CD4-positive, alpha-beta memory T cell (primary cell): ENCODE results near the gene HAUS7. TPM values are rescaled to one million over a fixed set of nuclear protein-coding genes. Genes with fewer than 3 reads are reported as not detected.

Source experiments
- CTCF ChIA-PET: fragments of 350-600 bp; sonication (Branson Sonifier 250); formaldehyde crosslinking; loops from one replicate; lab custom pipeline; 2021; ENCODE audit warnings: inconsistent platforms; ENCODE audit not compliant: partially characterized antibody; lab: Charles Lee
- POLR2A ChIA-PET: fragments of 350-600 bp; sonication (Branson Sonifier 250); formaldehyde crosslinking; loops from one replicate; lab custom pipeline; 2021; ENCODE audit not compliant: partially characterized antibody; lab: Charles Lee
- DNase-seq, 5 donors: peaks; one replicate each; pipeline versions ENCODE4 v3.0.0 to v3.0.0-alpha.2; 2020 to 2022; ENCODE audit warnings: mixed read lengths in 1 of 5
- H3K27ac ChIP-seq: one replicate; pipeline ENCODE4 v1.7.0; 2013; ENCODE audit warnings: low read depth, low read length
- H3K27me3 ChIP-seq: 2 replicates; pipeline ENCODE4 v1.7.0; 2013; ENCODE audit warnings: mild to moderate bottlenecking, low read length, moderate library complexity; ENCODE audit not compliant: insufficient read depth
- H3K36me3 ChIP-seq: 2 replicates; pipeline ENCODE4 v1.7.0; 2013; ENCODE audit warnings: mild to moderate bottlenecking, low read length, moderate library complexity; ENCODE audit not compliant: insufficient read depth
- H3K4me1 ChIP-seq: 2 replicates; pipeline ENCODE4 v1.7.0; 2013; ENCODE audit warnings: mild to moderate bottlenecking, low read length, moderate library complexity; ENCODE audit not compliant: insufficient read depth
- H3K4me3 ChIP-seq, 2 donors: one replicate each; pipeline ENCODE4 v1.7.0; 2013; ENCODE audit warnings: low read length in 2 of 2, mild to moderate bottlenecking in 1 of 2
- H3K9me3 ChIP-seq, 2 donors: one replicate each; pipeline ENCODE4 v1.7.0; 2013; ENCODE audit warnings: low read length in 2 of 2, control low read depth in 1 of 2; ENCODE audit not compliant: control insufficient read depth in 1 of 2
- H3K27ac Mint-ChIP-seq, 7 donors: one replicate each; pipeline ENCODE4 v1.8.0; 2020 to 2021; ENCODE audit warnings: mixed read lengths in 7 of 7, mild to moderate bottlenecking in 6 of 7, inconsistent platforms in 3 of 7, moderate library complexity in 3 of 7
- H3K27me3 Mint-ChIP-seq, 2 donors: one replicate each; pipeline ENCODE4 v1.8.0; 2020 to 2021; ENCODE audit warnings: mixed read lengths in 2 of 2
- H3K36me3 Mint-ChIP-seq, 2 donors: one replicate each; pipeline ENCODE4 v1.8.0; 2020 to 2021; ENCODE audit warnings: mixed read lengths in 2 of 2, inconsistent platforms in 1 of 2, mild to moderate bottlenecking in 1 of 2
- H3K4me1 Mint-ChIP-seq, 4 donors: one replicate each; pipeline ENCODE4 v1.8.0; 2020 to 2021; ENCODE audit warnings: mixed read lengths in 4 of 4, mild to moderate bottlenecking in 1 of 4
- H3K4me3 Mint-ChIP-seq, 8 donors: one replicate each; pipeline ENCODE4 v1.8.0; 2020 to 2021; ENCODE audit warnings: mixed read lengths in 8 of 8, mild to moderate bottlenecking in 7 of 8, moderate library complexity in 6 of 8, inconsistent platforms in 3 of 8
- H3K9me3 Mint-ChIP-seq, 8 donors: one replicate each; pipeline ENCODE4 v1.8.0; 2020 to 2021; ENCODE audit warnings: mixed read lengths in 8 of 8, mild to moderate bottlenecking in 5 of 8, inconsistent platforms in 3 of 8, moderate library complexity in 1 of 8
- intact Hi-C: fragments of 100-400 bp; cut with micrococcal nuclease; formaldehyde crosslinking; loops from one replicate; pipeline ENCODE4 v1.15.1; 2023
- polyA plus RNA-seq, 2 donors: library from polyadenylated mRNA; unstranded; fragments of 300-500 nt; fragmentation: Illumina TruSeq; gene quantifications; one replicate each; pipeline ENCODE4 v1.2.3, GENCODE V29; 2021
- total RNA-seq, 2 experiments: library from RNA; stranded (reverse); gene quantifications; one replicate each; pipeline ENCODE4 v1.2.3, GENCODE V29; 2021

Gene HAUS7
- total and polyA plus RNA-seq, 4 experiments from 2014 or later: 29.7 to 33.8 (median 31.8) TPM

DNA sequence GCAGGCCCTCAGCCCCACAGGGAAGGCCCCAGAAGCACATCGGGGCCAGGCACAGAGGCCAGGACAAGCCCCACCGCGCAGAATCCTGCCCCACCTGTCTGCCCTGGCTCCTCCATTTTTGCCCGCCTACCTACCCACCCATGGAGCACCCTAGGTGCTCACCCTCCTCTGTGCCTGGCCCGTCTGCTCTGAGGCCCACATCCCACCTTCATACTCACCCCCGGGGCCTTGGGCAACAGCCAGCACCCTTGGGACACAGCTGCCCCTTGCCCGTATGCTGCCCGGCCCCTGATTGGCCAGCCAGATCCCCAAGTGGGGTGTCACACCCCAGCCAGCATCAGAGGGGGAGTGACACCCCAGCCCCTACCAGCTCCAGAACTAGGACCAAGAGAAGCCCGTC lies 13.7 kb downstream of the HAUS7 start:
- H3K36me3 Mint-ChIP-seq: peaks cover 10 to 28% of the 10 kb centered on the region in 2 donors
- no peak for DNase-seq
- H3K27me3 Mint-ChIP-seq: no peaks in the 10 kb centered on the region
- peaks cover 0 to 1% (median 0%) of the 10 kb centered on the region in 4 donors for H3K4me1 Mint-ChIP-seq
- H3K4me3 ChIP-seq: no peak overlapping the region
- H3K9me3 ChIP-seq: no peaks in the 10 kb centered on the region
- H3K27me3 ChIP-seq: no peaks in the 10 kb centered on the region
- H3K4me1 ChIP-seq: no peaks in the 10 kb centered on the region
- no peak overlapping the region for H3K27ac ChIP-seq
- ChIA-PET CTCF (no interaction called here), POLR2A (no interaction called here)
- intact Hi-C loops: no loop called here
- H3K36me3 ChIP-seq: peaks cover 6% of the 10 kb centered on the region
- no peak overlapping the region for H3K4me3 Mint-ChIP-seq
- H3K9me3 Mint-ChIP-seq: no peaks in the 10 kb centered on the region
- H3K27ac Mint-ChIP-seq: no peak overlapping the region

- H3K4me1 ChIP-seq: no peaks in the 10 kb centered on the region
- intact Hi-C loops: no loop called here
- H3K27ac ChIP-seq: no peak overlapping the region
- CTCF ChIA-PET: no interaction called here
- H3K9me3 Mint-ChIP-seq: no peaks in the 10 kb centered on the region
- peaks cover 7 to 28% of the 10 kb centered on the region in 2 donors for H3K36me3 Mint-ChIP-seq
- H3K27ac Mint-ChIP-seq: no peak overlapping the region
- no peaks in the 10 kb centered on the region for H3K9me3 ChIP-seq
- H3K4me3 Mint-ChIP-seq: no peak overlapping the region
- H3K27me3 ChIP-seq: no peaks in the 10 kb centered on the region
- POLR2A ChIA-PET: no interaction called here
- peaks cover under 1% of the 10 kb centered on the region for H3K36me3 ChIP-seq
- no peak overlapping the region for H3K4me3 ChIP-seq
- H3K4me1 Mint-ChIP-seq: peaks cover 0 to 1% (median 0%) of the 10 kb centered on the region in 4 donors
- H3K27me3 Mint-ChIP-seq: no peaks in the 10 kb centered on the region
- no peak for DNase-seq
These were observed 14.2 kb downstream of the HAUS7 start for GRCh38 chrX:153456161-153456560.

DNA sequence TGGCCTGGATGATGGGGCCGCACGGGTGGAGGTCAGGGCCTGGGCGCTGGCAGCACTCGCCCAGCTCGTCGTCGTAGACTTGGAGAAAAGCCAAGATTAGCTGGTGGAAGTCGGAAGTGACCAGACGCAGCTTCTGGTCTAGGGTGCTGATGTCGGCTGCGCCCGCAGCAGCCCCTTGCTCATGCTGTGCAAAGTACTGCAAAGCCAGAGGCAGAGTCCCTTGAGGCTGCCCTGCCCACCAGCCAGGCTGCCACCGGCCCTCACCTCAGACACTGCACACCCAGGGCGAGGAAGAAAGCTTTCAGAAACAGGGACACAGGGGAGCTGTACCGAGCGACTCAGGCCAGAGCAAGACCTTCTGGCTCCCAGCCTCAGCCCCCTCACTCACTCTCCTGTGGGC lies 14.8 kb downstream of the HAUS7 start:
- CTCF ChIA-PET: no interaction called here

GRCh38 chrX:153454901-153455550 lies 15.3 kb downstream of the HAUS7 start:
- ChIA-PET CTCF (no interaction called here), POLR2A (no interaction called here)
- no peak overlapping the region for H3K27ac ChIP-seq
- no peak overlapping the region for H3K4me3 Mint-ChIP-seq
- no peaks in the 10 kb centered on the region for H3K9me3 ChIP-seq
- no peaks in the 10 kb centered on the region for H3K36me3 ChIP-seq
- DNase-seq: no peak
- H3K4me3 ChIP-seq: no peak overlapping the region
- no peaks in the 10 kb centered on the region for H3K4me1 ChIP-seq
- intact Hi-C loops: no loop called here
- no peaks in the 10 kb centered on the region for H3K27me3 Mint-ChIP-seq
- no peak overlapping the region for H3K27ac Mint-ChIP-seq
- H3K27me3 ChIP-seq: no peaks in the 10 kb centered on the region
- peaks cover 3 to 29% of the 10 kb centered on the region in 2 donors for H3K36me3 Mint-ChIP-seq
- H3K4me1 Mint-ChIP-seq: peaks cover 0 to 1% (median 0%) of the 10 kb centered on the region in 4 donors
- H3K9me3 Mint-ChIP-seq: no peaks in the 10 kb centered on the region

More for the DNA sequence above, 14.8 kb downstream of the HAUS7 start:
- Mint-ChIP-seq H3K27ac (no peak overlapping the region), H3K27me3 (no peaks in the 10 kb centered on the region), H3K36me3 (peaks cover 3 to 28% of the 10 kb centered on the region in 2 donors), H3K4me3 (no peak overlapping the region), H3K9me3 (no peaks in the 10 kb centered on the region), H3K4me1 (peaks cover 0 to 1% (median 0%) of the 10 kb centered on the region in 4 donors)
- Histone ChIP-seq H3K4me1 (no peaks in the 10 kb centered on the region), H3K27ac (no peak overlapping the region), H3K4me3 (no peak overlapping the region), H3K27me3 (no peaks in the 10 kb centered on the region), H3K36me3 (no peaks in the 10 kb centered on the region), H3K9me3 (no peaks in the 10 kb centered on the region)
- POLR2A ChIA-PET: no interaction called here
- no peak for DNase-seq
- intact Hi-C loops: no loop called here

DNA sequence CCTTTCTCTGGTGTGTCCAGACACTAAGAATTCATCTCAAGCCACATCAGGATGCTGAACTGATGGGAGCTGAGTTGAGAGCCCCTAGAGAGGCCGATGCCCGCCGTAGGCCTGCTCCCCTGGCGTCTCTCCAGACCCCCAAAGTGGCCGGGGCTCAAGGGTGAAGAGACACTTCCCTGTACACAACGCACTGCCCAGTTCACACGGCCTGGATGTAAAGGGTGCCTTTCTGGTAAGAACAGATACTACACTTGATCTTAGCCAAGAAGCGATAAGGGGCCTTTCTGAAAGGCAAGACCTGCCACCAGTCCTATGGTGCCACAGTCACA lies 19.5 kb downstream of the HAUS7 start:
- CTCF ChIA-PET: no interaction called here
- no peaks in the 10 kb centered on the region for H3K27me3 Mint-ChIP-seq

GRCh38 chrX:153450114-153450948 lies 20.0 kb downstream of the HAUS7 start:
- Mint-ChIP-seq H3K4me3 (no peak overlapping the region), H3K9me3 (no peaks in the 10 kb centered on the region), H3K27me3 (no peaks in the 10 kb centered on the region), H3K36me3 (peaks cover 0 to 17% of the 10 kb centered on the region in 2 donors), H3K4me1 (no peaks in the 10 kb centered on the region), H3K27ac (no peak overlapping the region)
- POLR2A ChIA-PET: no interaction called here
- H3K27ac ChIP-seq: no peak overlapping the region
- intact Hi-C loops: no loop called here
- no peaks in the 10 kb centered on the region for H3K4me1 ChIP-seq
- H3K36me3 ChIP-seq: no peaks in the 10 kb centered on the region
- no peak for DNase-seq
- H3K4me3 ChIP-seq: no peak overlapping the region
- H3K9me3 ChIP-seq: no peaks in the 10 kb centered on the region
- H3K27me3 ChIP-seq: no peaks in the 10 kb centered on the region
- CTCF ChIA-PET: no interaction called here

More for the DNA sequence above, 19.5 kb downstream of the HAUS7 start:
- Histone ChIP-seq H3K27ac (no peak overlapping the region), H3K9me3 (no peaks in the 10 kb centered on the region), H3K4me3 (no peak overlapping the region), H3K27me3 (no peaks in the 10 kb centered on the region), H3K36me3 (no peaks in the 10 kb centered on the region), H3K4me1 (no peaks in the 10 kb centered on the region)
- Mint-ChIP-seq H3K4me1 (no peaks in the 10 kb centered on the region), H3K27ac (no peak overlapping the region), H3K9me3 (no peaks in the 10 kb centered on the region), H3K36me3 (peaks cover 0 to 17% of the 10 kb centered on the region in 2 donors), H3K4me3 (no peak overlapping the region)
- POLR2A ChIA-PET: no interaction called here
- intact Hi-C loops: no loop called here
- DNase-seq: no peak

DNA sequence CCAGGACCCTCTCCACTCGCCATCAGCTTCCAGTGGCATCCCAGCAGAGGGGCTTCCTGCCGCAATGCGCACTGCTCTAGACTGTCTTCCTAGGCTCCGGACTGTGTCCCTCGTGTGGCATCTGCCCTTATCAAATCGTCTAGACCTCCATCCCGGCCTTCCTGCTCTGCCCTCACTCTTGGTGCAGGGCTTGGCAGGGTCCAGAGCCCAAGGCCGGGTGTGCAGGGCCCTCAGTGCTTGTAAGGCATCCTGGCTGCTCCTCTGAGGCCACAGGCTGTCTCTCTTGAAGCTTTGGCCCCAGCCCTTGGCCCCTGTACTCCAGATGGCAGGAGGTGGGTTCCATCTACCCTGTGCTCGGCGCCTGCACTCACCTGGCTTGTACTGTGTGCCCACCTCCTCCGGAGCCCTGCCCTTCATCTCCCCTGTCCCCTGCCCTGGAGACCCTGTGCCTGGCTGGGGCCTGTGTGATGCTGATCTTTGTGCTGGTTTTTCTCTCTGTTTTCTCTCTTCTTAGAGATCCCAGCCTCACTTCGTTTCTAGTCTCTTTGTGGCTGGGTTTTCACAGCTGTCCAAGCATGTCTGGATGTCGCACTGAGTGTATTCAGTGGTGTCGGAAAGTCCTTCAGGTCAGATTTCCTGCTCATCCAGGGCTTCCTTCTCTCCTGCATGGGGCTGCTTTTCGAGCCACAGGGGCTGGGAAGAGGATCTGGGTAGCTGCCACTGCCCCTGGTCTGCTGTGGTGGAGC lies 20.8 kb downstream of the HAUS7 start:
- H3K27ac ChIP-seq: no peak overlapping the region
- no peak for DNase-seq
- H3K4me3 ChIP-seq: no peak overlapping the region
- no peaks in the 10 kb centered on the region for H3K36me3 ChIP-seq
- CTCF ChIA-PET: no interaction called here
- no peaks in the 10 kb centered on the region for H3K9me3 ChIP-seq
- Mint-ChIP-seq H3K4me1 (no peaks in the 10 kb centered on the region), H3K27ac (no peak overlapping the region), H3K4me3 (no peak overlapping the region), H3K27me3 (no peaks in the 10 kb centered on the region), H3K36me3 (peaks cover 0 to 17% of the 10 kb centered on the region in 2 donors), H3K9me3 (no peaks in the 10 kb centered on the region)
- H3K27me3 ChIP-seq: no peaks in the 10 kb centered on the region
- no peaks in the 10 kb centered on the region for H3K4me1 ChIP-seq
- intact Hi-C loops: no loop called here
- POLR2A ChIA-PET: no interaction called here
